CD4-positive, CD25-positive, alpha-beta regulatory T cell (primary cell): ENCODE measurements around the gene EIF4G2. TPM values are rescaled to one million over a fixed set of nuclear protein-coding genes. Genes with fewer than 3 reads are reported as not detected.

Source experiments
- polyA plus RNA-seq, 4 donors: library from polyadenylated mRNA; unstranded; fragments of 300-500 nt; fragmentation: Illumina TruSeq; gene quantifications; one replicate each; pipeline ENCODE4 v1.2.3, GENCODE V29; 2021
- total RNA-seq: library from RNA; stranded (reverse); gene quantifications from one replicate; pipeline ENCODE4 v1.2.3, GENCODE V29; 2022

EIF4G2 gene
- total and polyA plus RNA-seq, 5 donors from 2014 or later = 367 to 839 (median 418) TPM

Other genes starting within 250 kb of the EIF4G2 start
- not detected for gene LYVE1, start 240.3 kb downstream of the EIF4G2 start, total RNA-seq
- gene LYVE1, start 240.3 kb downstream of the EIF4G2 start, polyA plus RNA-seq = not detected
- not detected for gene IRAG1, start 115.2 kb downstream of the EIF4G2 start, total RNA-seq
- not detected for gene IRAG1, start 115.2 kb downstream of the EIF4G2 start, polyA plus RNA-seq
- gene CTR9, start 57.7 kb downstream of the EIF4G2 start, total RNA-seq = 27.9 TPM
- 10 to 100 TPM; 45.4 to 52.2 (median 47.4) TPM for gene CTR9, start 57.7 kb downstream of the EIF4G2 start, polyA plus RNA-seq
- 62.6 TPM for gene ZBED5, start 49.1 kb upstream of the EIF4G2 start, total RNA-seq
- 10 to 100 TPM; 14.7 to 22.4 (median 18.0) TPM for gene ZBED5, start 49.1 kb upstream of the EIF4G2 start, polyA plus RNA-seq